Activated CD8-positive, alpha-beta T cell treated with anti-CD3 and anti-CD28 coated beads for 36 hours (primary cell): ENCODE results near the gene WDFY2. TPM values are rescaled to one million over a fixed set of nuclear protein-coding genes. Genes with fewer than 3 reads are reported as not detected.
A peak's percentile ranks its signal among the peaks of the same experiment; 100 is the strongest.

Experiments used
- ATAC-seq: fragments of 200-7000 bp; cut with Tn5 transposase; one replicate; pipeline ENCODE4 v1.10.0; 2021; ENCODE audit warnings: mild to moderate bottlenecking, moderate library complexity
- CTCF ChIA-PET: fragments of 350-600 bp; sonication (Branson Sonifier 250); formaldehyde crosslinking; loops from one replicate; lab custom pipeline; 2021; ENCODE audit warnings: antibody characterized with exemption; lab: Charles Lee
- POLR2A ChIA-PET: fragments of 350-600 bp; sonication (Branson Sonifier 250); formaldehyde crosslinking; loops from one replicate; lab custom pipeline; 2021; ENCODE audit warnings: antibody characterized with exemption; lab: Charles Lee
- DNase-seq: peaks from one replicate; pipeline ENCODE4 v3.0.0-alpha.2; 2020
- H3K27ac Mint-ChIP-seq: one replicate; pipeline ENCODE4 v1.8.0; 2021; ENCODE audit warnings: mild to moderate bottlenecking, mixed read lengths
- H3K27me3 Mint-ChIP-seq: one replicate; pipeline ENCODE4 v1.8.0; 2021; ENCODE audit warnings: mixed read lengths
- H3K36me3 Mint-ChIP-seq: one replicate; pipeline ENCODE4 v1.8.0; 2021; ENCODE audit warnings: low read depth, mixed read lengths
- H3K4me1 Mint-ChIP-seq: one replicate; pipeline ENCODE4 v1.8.0; 2021; ENCODE audit warnings: low read depth, mixed read lengths
- H3K4me3 Mint-ChIP-seq: one replicate; pipeline ENCODE4 v1.8.0; 2021; ENCODE audit warnings: mild to moderate bottlenecking, moderate library complexity, mixed read lengths
- H3K9me3 Mint-ChIP-seq: one replicate; pipeline ENCODE4 v1.8.0; 2021; ENCODE audit warnings: mixed read lengths
- intact Hi-C: fragments of 100-400 bp; cut with micrococcal nuclease; formaldehyde crosslinking; loops from one replicate; pipeline ENCODE4 v1.10.0; 2022
- microRNA-seq: library from miRNA; unstranded; fragments of <30 nt; microRNA quantifications from one replicate; pipeline ENCODE4 v1.2.0, GENCODE V29; 2022; ENCODE audit warnings: borderline microRNAs expressed, borderline replicate concordance
- total RNA-seq, 2 experiments: library from RNA; stranded (reverse); gene quantifications; one replicate each; pipeline ENCODE4 v1.2.3, GENCODE V29; 2021
- TF ChIP-seq, protein P1 (sequence below): fragments of 200-600 bp; IDR thresholded peaks from one replicate; pipeline ENCODE4 v1.8.0; 2022; ENCODE audit warnings: antibody characterized with exemption, mild to moderate bottlenecking

Gene WDFY2
- total RNA-seq, 2 experiments from 2014 or later = 11.2 to 11.6 TPM

DNA sequence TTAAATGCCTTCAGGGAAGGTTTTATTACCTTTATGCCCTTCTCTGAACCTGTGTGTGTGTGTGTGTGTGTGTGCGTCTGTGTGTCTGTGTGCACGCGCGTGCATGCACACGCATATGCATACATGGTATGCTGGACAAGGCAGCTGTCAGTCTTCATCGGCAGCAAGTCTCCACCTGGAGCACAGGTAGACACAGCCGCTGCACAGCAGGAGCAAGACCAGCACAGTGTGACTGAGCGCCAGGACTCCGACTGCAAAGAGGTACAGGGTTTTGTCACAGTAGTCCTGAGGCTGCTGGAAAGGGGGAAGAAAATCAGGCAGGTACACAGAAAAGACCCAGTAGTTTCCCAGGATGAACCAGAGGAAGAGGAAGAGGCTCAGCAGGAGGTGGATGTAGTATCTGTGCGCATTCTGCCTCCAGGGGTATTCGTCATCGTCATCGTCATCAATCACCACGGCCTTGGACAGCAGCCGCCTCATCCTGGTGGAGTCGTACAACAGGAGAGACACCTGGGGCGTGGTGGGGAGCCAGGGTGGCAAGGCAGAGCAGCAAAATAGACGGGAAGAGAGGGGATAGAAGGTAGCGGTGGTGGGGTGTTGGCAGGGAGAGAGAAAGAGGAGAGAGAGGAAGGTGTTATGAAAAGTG lies 232.5 kb downstream of the WDFY2 start:
- Mint-ChIP-seq H3K9me3 (no peaks in the 10 kb centered on the region), H3K27ac (peak overlapping the region; percentile 52), H3K36me3 (peaks cover under 1% of the 10 kb centered on the region), H3K27me3 (no peaks in the 10 kb centered on the region), H3K4me3 (no peak overlapping the region), H3K4me1 (peaks cover 84% of the 10 kb centered on the region)
- intact Hi-C loops = loop anchor here (5.0 kb wide), 1 partner anchor 311 kb away; the partner anchor contains the start of gene NEK5
- no peak for DNase-seq
- ATAC-seq = no peak
- POLR2A ChIA-PET = interaction anchor here (0.6 kb wide), 1 partner anchor 924 kb away, joined by 3 read pairs; no protein-coding TSS in a partner anchor
- CTCF ChIA-PET = interaction anchor here (1.3 to 5.0 kb wide), 10 partner anchors 10 to 385 kb away, joined by 3 to 150 read pairs (median 21); partner anchors contain the start of genes NEK5 and TMEM272
- TF ChIP-seq, protein P1, sequence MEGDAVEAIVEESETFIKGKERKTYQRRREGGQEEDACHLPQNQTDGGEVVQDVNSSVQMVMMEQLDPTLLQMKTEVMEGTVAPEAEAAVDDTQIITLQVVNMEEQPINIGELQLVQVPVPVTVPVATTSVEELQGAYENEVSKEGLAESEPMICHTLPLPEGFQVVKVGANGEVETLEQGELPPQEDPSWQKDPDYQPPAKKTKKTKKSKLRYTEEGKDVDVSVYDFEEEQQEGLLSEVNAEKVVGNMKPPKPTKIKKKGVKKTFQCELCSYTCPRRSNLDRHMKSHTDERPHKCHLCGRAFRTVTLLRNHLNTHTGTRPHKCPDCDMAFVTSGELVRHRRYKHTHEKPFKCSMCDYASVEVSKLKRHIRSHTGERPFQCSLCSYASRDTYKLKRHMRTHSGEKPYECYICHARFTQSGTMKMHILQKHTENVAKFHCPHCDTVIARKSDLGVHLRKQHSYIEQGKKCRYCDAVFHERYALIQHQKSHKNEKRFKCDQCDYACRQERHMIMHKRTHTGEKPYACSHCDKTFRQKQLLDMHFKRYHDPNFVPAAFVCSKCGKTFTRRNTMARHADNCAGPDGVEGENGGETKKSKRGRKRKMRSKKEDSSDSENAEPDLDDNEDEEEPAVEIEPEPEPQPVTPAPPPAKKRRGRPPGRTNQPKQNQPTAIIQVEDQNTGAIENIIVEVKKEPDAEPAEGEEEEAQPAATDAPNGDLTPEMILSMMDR = no peak

Small RNA genes lying within 50 kb of the gene (microRNA-seq; reads per million reads assigned to microRNA genes)
- not detected for gene MIR4703

Other genes starting within 250 kb of the WDFY2 start
- gene SERPINE3, start 244.8 kb upstream of the WDFY2 start, total RNA-seq = not detected
- 10 to 100 TPM; 52.4 to 54.5 TPM for gene INTS6, start 131.4 kb upstream of the WDFY2 start, total RNA-seq
- gene DHRS12, start 219.7 kb downstream of the WDFY2 start, total RNA-seq = 1 to 10 TPM; 6.6 to 6.7 TPM